K562 (cell line): ENCODE measurements around the gene YEATS2. TPM values are rescaled to one million over a fixed set of nuclear protein-coding genes. Genes with fewer than 3 reads are reported as not detected.

ENCODE experiments used
- ATAC-seq: fragments of 200-7000 bp; cut with Tn5 transposase; 3 replicates; pipeline ENCODE4 v1.9.1; 2020; ENCODE audit warnings: moderate library complexity
- BruUV-seq: library from RNA; stranded (reverse); fragments of 400-500 nt; replicated peaks from 2 replicates; lab custom pipeline; 2021; lab: Mats Ljungman, UMichigan
- CTCF ChIA-PET: fragments of 300-600 bp; formaldehyde crosslinking; extraction: SDS; loops from one replicate; lab custom pipeline; 2021; ENCODE audit warnings: low intra/inter-chr PET ratio; lab: Yijun Ruan, JAX
- POLR2A ChIA-PET: fragments of 300-600, 350-650 bp; sonication (Branson Sonifier 250); formaldehyde crosslinking; extraction: SDS; loops from one replicate; lab custom pipeline; 2021; ENCODE audit warnings: antibody characterized with exemption, inconsistent platforms; lab: Yijun Ruan, JAX
- DNase-seq, 4 experiments: peaks; one replicate each; pipeline versions ENCODE4 v3.0.0 to v3.0.0-alpha.2; 2011 to 2018; ENCODE audit warnings: low spot score in 3 of 4, mixed read lengths in 3 of 4; ENCODE audit errors: extremely low read depth in 1 of 4
- FAIRE-seq: peaks from 2 replicates; lab custom pipeline; 2011; peaks lifted over from hg19 to GRCh38; lab: Jason Lieb, UNC
- H2AFZ ChIP-seq: 2 replicates; pipeline ENCODE4 v1.6.0; 2011; ENCODE audit warnings: low read depth, low read length, control low read depth, inconsistent platforms
- H3K27ac ChIP-seq: fragments of 200-600 bp; 3 replicates; pipeline ENCODE4 v1.8.0; 2011; ENCODE audit warnings: low read depth, mild to moderate bottlenecking, control low read depth, inconsistent platforms, low read length, moderate library complexity, mixed read lengths; ENCODE audit errors: extremely low read depth
- H3K27me3 ChIP-seq, 2 experiments: fragments of 300-600 bp in 1 of 2; 2 replicates in 1 of 2; 3 replicates in 1 of 2; pipeline versions ENCODE4 v1.6.0 to v1.8.0; 2011; ENCODE audit warnings: inconsistent platforms in 2 of 2, low read length in 2 of 2, mild to moderate bottlenecking in 1 of 2, mixed read lengths in 1 of 2, moderate library complexity in 1 of 2; ENCODE audit not compliant: control insufficient read depth in 2 of 2, insufficient read depth in 2 of 2
- H3K36me3 ChIP-seq: fragments of 300-600 bp; 3 replicates; pipeline ENCODE4 v1.8.0; 2011; ENCODE audit warnings: mild to moderate bottlenecking, low read length, inconsistent platforms; ENCODE audit not compliant: control insufficient read depth, insufficient read depth
- H3K4me1 ChIP-seq, 2 experiments: fragments of 200-600 bp in 1 of 2; replicated peaks in 1 of 2; 2 replicates in 1 of 2; 3 replicates in 1 of 2; pipeline versions ENCODE4 v1.5.1 to v1.8.0; 2011; ENCODE audit warnings: inconsistent platforms in 2 of 2, low read length in 2 of 2, mild to moderate bottlenecking in 1 of 2, mixed read lengths in 1 of 2, moderate library complexity in 1 of 2; ENCODE audit not compliant: control insufficient read depth in 2 of 2, insufficient read depth in 2 of 2
- H3K4me2 ChIP-seq: 2 replicates; pipeline ENCODE4 v1.6.1; 2011; ENCODE audit warnings: low read length, control low read depth, inconsistent platforms, mixed read lengths; ENCODE audit not compliant: insufficient read depth
- H3K4me3 ChIP-seq: fragments of 200-600 bp; sonication (generic), shearing (Covaris generic); 2 replicates; pipeline ENCODE4 v1.5.1; 2016; ENCODE audit warnings: control low read depth, inconsistent platforms
- H3K79me2 ChIP-seq: fragments of 200-600 bp; 3 replicates; pipeline ENCODE4 v1.8.0; 2011; ENCODE audit warnings: low read length, inconsistent platforms; ENCODE audit not compliant: control insufficient read depth, insufficient read depth
- H3K9ac ChIP-seq, 2 experiments: 2 replicates each; pipeline versions ENCODE4 v1.6.0 to v1.6.1; 2011; ENCODE audit warnings: low read depth in 2 of 2, low read length in 2 of 2, control low read depth in 1 of 2, inconsistent platforms in 1 of 2, mild to moderate bottlenecking in 1 of 2, mixed read lengths in 1 of 2; ENCODE audit not compliant: insufficient read depth in 1 of 2
- H3K9me1 ChIP-seq: one replicate; pipeline ENCODE4 v1.6.0; 2011; ENCODE audit warnings: inconsistent platforms, mild to moderate bottlenecking, low read length, moderate library complexity; ENCODE audit not compliant: control insufficient read depth, insufficient read depth
- H3K9me3 ChIP-seq: replicated peaks from 2 replicates; pipeline ENCODE4 v1.5.1; 2011; ENCODE audit warnings: low read depth, low read length, inconsistent platforms; ENCODE audit not compliant: control insufficient read depth, insufficient read depth
- H4K20me1 ChIP-seq: replicated peaks from 2 replicates; pipeline ENCODE4 v1.6.1; 2011; ENCODE audit warnings: low read length, inconsistent platforms, mixed read lengths; ENCODE audit not compliant: control insufficient read depth, insufficient read depth
- SOX6 ChIP-seq: fragments of 450-650 bp; IDR thresholded peaks from 2 replicates; pipeline ENCODE4 v1.6.1; 2014; ENCODE audit warnings: mild to moderate bottlenecking
- ZNF239 ChIP-seq: fragments of 250-450 bp; sonication (Bioruptor Pico); IDR thresholded peaks from 2 replicates; pipeline ENCODE4 v1.4.0; 2020; ENCODE audit warnings: mild to moderate bottlenecking
- ZNF764 ChIP-seq: fragments of 250-450 bp; sonication (Bioruptor Pico); IDR thresholded peaks from 2 replicates; pipeline ENCODE4 v1.4.0; 2020; ENCODE audit warnings: low read depth, mild to moderate bottlenecking, moderate library complexity
- WGBS: fragments of 100-300 bp; shearing (Covaris generic); methylation state at CpG from one replicate; pipeline ENCODE4 v1.1.6; 2016; ENCODE audit warnings: low coverage, mixed read lengths; ENCODE audit not compliant: insufficient coverage; ENCODE audit errors: missing lambda C conversion rate; 5-methylcytosine and 5-hydroxymethylcytosine counted together
- in situ Hi-C: fragments of 300-500 bp; cut with MboI; formaldehyde crosslinking; loops from 4 replicates; pipeline ENCODE4 v1.15.0; 2018; ENCODE audit warnings: inconsistent platforms, mixed read lengths
- intact Hi-C: fragments of 100-400 bp; cut with micrococcal nuclease; formaldehyde crosslinking; loops from 2 replicates; pipeline ENCODE4 v1.14.2; 2022
- polyA plus RNA-seq, 8 experiments: library from polyadenylated mRNA; depleted of rRNA in 4 of 8; stranded (reverse) in 5 of 8; unstranded in 3 of 8; fragments of >200 nt; fragmentation: Nextera tagmentation in 2 of 8; fragmentation: Illumina TruSeq in 1 of 8; extraction: Ambion mirVana in 2 of 8; extraction: Trizol in 1 of 8; gene quantifications; 2 replicates each; pipeline versions ENCODE4 v1.2.1 to v1.2.3, GENCODE V29; 2011 to 2014; ENCODE audit warnings: inconsistent platforms in 1 of 8, missing spikeins in 1 of 8
- total RNA-seq, 7 experiments: library from RNA; depleted of rRNA in 6 of 7; stranded (reverse); fragments of >200 nt in 6 of 7; fragmentation: Illumina TruSeq in 2 of 7; extraction: Trizol in 2 of 7; gene quantifications; 2 replicates each; pipeline versions ENCODE4 v1.2.1 to v1.2.3, GENCODE V29; 2011 to 2021; ENCODE audit warnings: low replicate concordance in 1 of 7
- TF ChIP-seq, protein P1 (sequence below): sonication (generic); formaldehyde crosslinking; IDR thresholded peaks from 2 replicates; pipeline ENCODE4 v1.8.0; 2023; ENCODE audit warnings: missing genetic modification reagents, mild to moderate bottlenecking, borderline replicate concordance
- TF ChIP-seq, protein P2 (sequence below): fragments of 250-450 bp; sonication (Bioruptor Pico); IDR thresholded peaks from 2 replicates; pipeline ENCODE4 v1.8.0; 2022; ENCODE audit warnings: moderate library complexity, mild to moderate bottlenecking, inconsistent platforms
- TF ChIP-seq, protein P3 (sequence below): sonication (generic); formaldehyde crosslinking; IDR thresholded peaks from 2 replicates; pipeline ENCODE4 v1.8.0; 2022; ENCODE audit warnings: missing genetic modification reagents, mild to moderate bottlenecking, borderline replicate concordance

The YEATS2 gene
- total and polyA plus RNA-seq, 9 of the 15 experiments (the other 6 are each of a cell fraction or from before 2014, with no cell fraction given): 1.8 to 35.2 (median 19.0) TPM

DNA sequence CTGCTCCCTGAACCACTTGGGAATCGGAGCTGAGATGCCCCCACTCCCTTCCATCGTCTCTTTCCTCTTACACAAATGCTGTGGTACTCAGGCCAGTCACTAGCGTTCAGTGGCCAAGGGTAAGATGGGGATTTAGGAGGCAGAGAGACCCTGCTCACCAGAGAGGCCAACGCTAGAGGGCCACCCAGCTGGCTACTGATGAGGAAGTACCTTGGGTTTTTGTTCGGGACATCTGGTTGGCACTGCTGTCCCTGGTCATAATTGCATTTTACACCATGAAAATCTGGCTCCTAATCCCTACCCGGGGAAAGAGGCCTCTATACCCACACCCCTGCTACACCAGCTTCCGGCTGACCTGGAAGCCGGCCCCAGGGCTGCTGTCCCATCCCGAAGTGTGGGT lies 120.0 kb downstream of the YEATS2 start (continued):
- TF ChIP-seq, protein P1, sequence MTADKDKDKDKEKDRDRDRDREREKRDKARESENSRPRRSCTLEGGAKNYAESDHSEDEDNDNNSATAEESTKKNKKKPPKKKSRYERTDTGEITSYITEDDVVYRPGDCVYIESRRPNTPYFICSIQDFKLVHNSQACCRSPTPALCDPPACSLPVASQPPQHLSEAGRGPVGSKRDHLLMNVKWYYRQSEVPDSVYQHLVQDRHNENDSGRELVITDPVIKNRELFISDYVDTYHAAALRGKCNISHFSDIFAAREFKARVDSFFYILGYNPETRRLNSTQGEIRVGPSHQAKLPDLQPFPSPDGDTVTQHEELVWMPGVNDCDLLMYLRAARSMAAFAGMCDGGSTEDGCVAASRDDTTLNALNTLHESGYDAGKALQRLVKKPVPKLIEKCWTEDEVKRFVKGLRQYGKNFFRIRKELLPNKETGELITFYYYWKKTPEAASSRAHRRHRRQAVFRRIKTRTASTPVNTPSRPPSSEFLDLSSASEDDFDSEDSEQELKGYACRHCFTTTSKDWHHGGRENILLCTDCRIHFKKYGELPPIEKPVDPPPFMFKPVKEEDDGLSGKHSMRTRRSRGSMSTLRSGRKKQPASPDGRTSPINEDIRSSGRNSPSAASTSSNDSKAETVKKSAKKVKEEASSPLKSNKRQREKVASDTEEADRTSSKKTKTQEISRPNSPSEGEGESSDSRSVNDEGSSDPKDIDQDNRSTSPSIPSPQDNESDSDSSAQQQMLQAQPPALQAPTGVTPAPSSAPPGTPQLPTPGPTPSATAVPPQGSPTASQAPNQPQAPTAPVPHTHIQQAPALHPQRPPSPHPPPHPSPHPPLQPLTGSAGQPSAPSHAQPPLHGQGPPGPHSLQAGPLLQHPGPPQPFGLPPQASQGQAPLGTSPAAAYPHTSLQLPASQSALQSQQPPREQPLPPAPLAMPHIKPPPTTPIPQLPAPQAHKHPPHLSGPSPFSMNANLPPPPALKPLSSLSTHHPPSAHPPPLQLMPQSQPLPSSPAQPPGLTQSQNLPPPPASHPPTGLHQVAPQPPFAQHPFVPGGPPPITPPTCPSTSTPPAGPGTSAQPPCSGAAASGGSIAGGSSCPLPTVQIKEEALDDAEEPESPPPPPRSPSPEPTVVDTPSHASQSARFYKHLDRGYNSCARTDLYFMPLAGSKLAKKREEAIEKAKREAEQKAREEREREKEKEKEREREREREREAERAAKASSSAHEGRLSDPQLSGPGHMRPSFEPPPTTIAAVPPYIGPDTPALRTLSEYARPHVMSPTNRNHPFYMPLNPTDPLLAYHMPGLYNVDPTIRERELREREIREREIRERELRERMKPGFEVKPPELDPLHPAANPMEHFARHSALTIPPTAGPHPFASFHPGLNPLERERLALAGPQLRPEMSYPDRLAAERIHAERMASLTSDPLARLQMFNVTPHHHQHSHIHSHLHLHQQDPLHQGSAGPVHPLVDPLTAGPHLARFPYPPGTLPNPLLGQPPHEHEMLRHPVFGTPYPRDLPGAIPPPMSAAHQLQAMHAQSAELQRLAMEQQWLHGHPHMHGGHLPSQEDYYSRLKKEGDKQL (CRISPR knock-in tag): no peak
- TF ChIP-seq, all 486 proteins: peak for 0

DNA sequence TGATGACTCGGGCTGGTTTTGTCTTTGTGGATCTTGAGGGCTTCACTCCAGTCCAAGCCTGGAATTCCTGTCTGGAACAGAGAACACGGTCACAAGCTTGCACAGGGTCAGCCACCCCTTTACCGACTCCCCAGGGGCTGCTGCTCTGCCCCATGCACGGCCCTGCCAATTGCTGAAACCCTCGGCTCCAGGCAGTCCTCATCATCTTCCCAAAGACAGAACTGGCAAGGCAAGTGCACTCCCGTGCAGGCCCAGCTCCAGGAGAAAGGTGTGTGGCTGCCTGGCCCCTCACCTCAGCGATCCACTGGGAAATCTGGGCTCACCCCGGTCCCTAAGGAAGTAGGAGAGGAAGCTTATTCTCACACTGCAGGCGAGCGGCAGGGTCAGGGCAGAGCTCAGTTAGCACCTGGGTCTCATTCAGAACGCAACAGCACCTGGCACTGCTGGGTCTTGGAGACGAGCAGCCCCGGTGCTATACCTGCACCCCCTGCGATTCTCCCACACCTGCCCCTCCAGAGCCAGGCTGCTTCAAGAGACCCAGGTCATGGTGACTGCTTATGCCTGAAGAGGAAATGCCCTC lies 120.5 kb downstream of the YEATS2 start:
- BruUV-seq: no TSS peak
- in situ Hi-C loops: no loop called here
- Histone ChIP-seq H3K27ac (no peak overlapping the region), H3K27me3 (no peaks in the 10 kb centered on the region), H3K36me3 (no peaks in the 10 kb centered on the region), H3K79me2 (no peaks in the 10 kb centered on the region), H3K4me2 (no peak overlapping the region), H3K4me1 (peaks cover 0 to 4% of the 10 kb centered on the region in 2 experiments; a peak in 2 of 5 replicates), H3K9me1 (peaks cover 5% of the 10 kb centered on the region), H3K4me3 (no peak overlapping the region), H4K20me1 (no peaks in the 10 kb centered on the region)
- ChIA-PET POLR2A (no interaction called here), CTCF (no interaction called here)
- intact Hi-C loops: no loop called here
- no peak for ATAC-seq
- no peak for TF ChIP-seq SOX6
- TF ChIP-seq ZNF764 (CRISPR knock-in tag): no peak
- TF ChIP-seq, protein P2, sequence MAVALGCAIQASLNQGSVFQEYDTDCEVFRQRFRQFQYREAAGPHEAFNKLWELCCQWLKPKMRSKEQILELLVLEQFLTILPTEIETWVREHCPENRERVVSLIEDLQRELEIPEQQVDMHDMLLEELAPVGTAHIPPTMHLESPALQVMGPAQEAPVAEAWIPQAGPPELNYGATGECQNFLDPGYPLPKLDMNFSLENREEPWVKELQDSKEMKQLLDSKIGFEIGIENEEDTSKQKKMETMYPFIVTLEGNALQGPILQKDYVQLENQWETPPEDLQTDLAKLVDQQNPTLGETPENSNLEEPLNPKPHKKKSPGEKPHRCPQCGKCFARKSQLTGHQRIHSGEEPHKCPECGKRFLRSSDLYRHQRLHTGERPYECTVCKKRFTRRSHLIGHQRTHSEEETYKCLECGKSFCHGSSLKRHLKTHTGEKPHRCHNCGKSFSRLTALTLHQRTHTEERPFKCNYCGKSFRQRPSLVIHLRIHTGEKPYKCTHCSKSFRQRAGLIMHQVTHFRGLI (CRISPR knock-in tag): no peak
- TF ChIP-seq, protein P3, sequence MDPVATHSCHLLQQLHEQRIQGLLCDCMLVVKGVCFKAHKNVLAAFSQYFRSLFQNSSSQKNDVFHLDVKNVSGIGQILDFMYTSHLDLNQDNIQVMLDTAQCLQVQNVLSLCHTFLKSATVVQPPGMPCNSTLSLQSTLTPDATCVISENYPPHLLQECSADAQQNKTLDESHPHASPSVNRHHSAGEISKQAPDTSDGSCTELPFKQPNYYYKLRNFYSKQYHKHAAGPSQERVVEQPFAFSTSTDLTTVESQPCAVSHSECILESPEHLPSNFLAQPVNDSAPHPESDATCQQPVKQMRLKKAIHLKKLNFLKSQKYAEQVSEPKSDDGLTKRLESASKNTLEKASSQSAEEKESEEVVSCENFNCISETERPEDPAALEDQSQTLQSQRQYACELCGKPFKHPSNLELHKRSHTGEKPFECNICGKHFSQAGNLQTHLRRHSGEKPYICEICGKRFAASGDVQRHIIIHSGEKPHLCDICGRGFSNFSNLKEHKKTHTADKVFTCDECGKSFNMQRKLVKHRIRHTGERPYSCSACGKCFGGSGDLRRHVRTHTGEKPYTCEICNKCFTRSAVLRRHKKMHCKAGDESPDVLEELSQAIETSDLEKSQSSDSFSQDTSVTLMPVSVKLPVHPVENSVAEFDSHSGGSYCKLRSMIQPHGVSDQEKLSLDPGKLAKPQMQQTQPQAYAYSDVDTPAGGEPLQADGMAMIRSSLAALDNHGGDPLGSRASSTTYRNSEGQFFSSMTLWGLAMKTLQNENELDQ (CRISPR knock-in tag): no peak
- TF ChIP-seq ZNF239 (CRISPR knock-in tag): no peak
- TF ChIP-seq, all 486 proteins: peak for 0
- DNase-seq: no peak
- WGBS: 66% methylated on average over 13 of the region's 14 CpGs
- Histone ChIP-seq H2AFZ (no peak overlapping the region), H3K9ac (0 out of 4 replicates have a peak overlapping the region, but pooled peaks of 1 of the 2 experiments have one; percentile 32), H3K9me3 (no peaks in the 10 kb centered on the region)
- FAIRE-seq: no peak
